SH-SY5Y (cell line): ENCODE results near the gene DYNLT4.

Experiments
- GATA2 ChIP-seq: IDR thresholded peaks from 2 replicates; pipeline ENCODE4 v1.6.1; 2011; ENCODE audit warnings: mild to moderate bottlenecking, low read depth, low read length
- GATA3 ChIP-seq: IDR thresholded peaks from 2 replicates; pipeline ENCODE4 v1.6.1; 2011; ENCODE audit warnings: low read depth, mild to moderate bottlenecking, low read length, moderate library complexity

DYNLT4 gene

GRCh38 chr1:44806704-44807363 is at the start of gene DYNLT4:
DYNLT4 (minus strand) TSS chr1:44807351; CDS start chr1:44806668, 683 bp downstream.
- no peak for TF ChIP-seq GATA3
- no peak for TF ChIP-seq GATA2

GRCh38 chr1:44855742-44856141 is 48.6 kb upstream of the DYNLT4 start:
- TF ChIP-seq GATA2 (no peak), GATA3 (no peak)

GRCh38 chr1:44854970-44855369 is 47.8 kb upstream of the DYNLT4 start:
- TF ChIP-seq GATA3 (no peak), GATA2 (no peak)

- TF ChIP-seq GATA2 (no peak), GATA3 (no peak)
Measured at GRCh38 chr1:44853201-44853600, 46.0 kb upstream of the DYNLT4 start.

GRCh38 chr1:44851308-44851707 is 44.2 kb upstream of the DYNLT4 start:
- TF ChIP-seq GATA2 (no peak), GATA3 (no peak)

GRCh38 chr1:44849575-44850132 is 42.5 kb upstream of the DYNLT4 start:
- TF ChIP-seq GATA3 (no peak), GATA2 (no peak)

- no peak for TF ChIP-seq GATA2
- TF ChIP-seq GATA3: no peak
Measured at GRCh38 chr1:44848456-44849181, 41.5 kb upstream of the DYNLT4 start.

GRCh38 chr1:44847845-44848244 is 40.7 kb upstream of the DYNLT4 start:
- TF ChIP-seq GATA3 (no peak), GATA2 (no peak)

GRCh38 chr1:44846985-44847384 is 39.8 kb upstream of the DYNLT4 start:
- no peak for TF ChIP-seq GATA3

- TF ChIP-seq GATA3: no peak
- TF ChIP-seq GATA2: no peak
Measured at GRCh38 chr1:44842862-44843655, 35.9 kb upstream of the DYNLT4 start, which contains the start of gene PTCH2. PTCH2 (minus strand) TSS chr1:44843253; CDS start chr1:44842932, 321 bp downstream.

- TF ChIP-seq GATA3 (no peak), GATA2 (no peak)
Measured at GRCh38 chr1:44842486-44842861, 35.3 kb upstream of the DYNLT4 start.

- TF ChIP-seq GATA3 (no peak), GATA2 (no peak)
Measured at GRCh38 chr1:44839576-44839975, 32.4 kb upstream of the DYNLT4 start.

GRCh38 chr1:44835738-44836675 is 28.9 kb upstream of the DYNLT4 start:
- no peak for TF ChIP-seq GATA3
- TF ChIP-seq GATA2: no peak
